GM08714 (cell line): ENCODE results near the gene IGDCC3.
"Not testable (repeated sequence)": the region's sequence is repeated elsewhere in the genome, so short reads cannot be mapped to it uniquely, and the experiment has no call there.

Source experiments
- H3K4me3 ChIP-seq: fragments of 200-500 bp; sonication (Bioruptor generic); 2 replicates; pipeline ENCODE4 v1.5.1; 2014; ENCODE audit warnings: mild to moderate bottlenecking, low read length, inconsistent platforms
- ZNF274 ChIP-seq: IDR thresholded peaks from 2 replicates; pipeline ENCODE4 v1.6.1; 2012; ENCODE audit warnings: mild to moderate bottlenecking, low read depth, low read length

The IGDCC3 gene

DNA sequence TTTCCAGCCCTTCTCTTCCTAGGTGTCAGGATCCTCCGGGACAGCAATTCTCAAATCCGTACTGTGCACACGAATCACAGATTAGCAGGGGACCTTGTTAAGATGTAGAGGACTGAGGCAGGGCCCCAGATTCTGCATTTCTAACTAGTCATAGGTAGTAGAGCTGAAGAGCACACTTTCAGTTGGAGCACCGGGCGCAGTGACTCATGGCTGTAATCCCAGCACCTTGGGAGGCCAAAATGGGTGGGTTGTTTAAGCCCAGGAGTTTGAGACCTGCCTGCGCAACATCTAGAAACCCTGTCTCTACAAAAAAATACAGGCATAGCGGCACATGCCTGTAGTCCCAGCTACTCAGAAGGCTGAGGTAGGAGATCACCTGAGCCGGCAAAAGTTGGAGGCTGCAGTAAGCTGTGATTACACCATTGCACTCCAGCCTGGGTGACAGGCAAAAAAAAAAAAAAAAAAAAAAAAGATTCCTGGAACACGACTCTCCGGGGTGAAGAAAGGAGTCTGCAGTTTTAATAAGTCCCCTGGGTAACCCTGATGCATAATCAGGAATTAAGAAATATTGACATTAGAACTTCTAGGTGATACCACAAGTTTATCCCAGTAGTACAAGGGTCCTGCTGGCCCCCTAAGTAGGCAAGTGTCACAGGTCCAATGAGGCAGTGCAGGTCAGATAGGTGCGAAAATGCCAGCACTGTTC is 21.4 kb upstream of the IGDCC3 start:
- H3K4me3 ChIP-seq: no peak overlapping the region
- TF ChIP-seq ZNF274: no peak

DNA sequence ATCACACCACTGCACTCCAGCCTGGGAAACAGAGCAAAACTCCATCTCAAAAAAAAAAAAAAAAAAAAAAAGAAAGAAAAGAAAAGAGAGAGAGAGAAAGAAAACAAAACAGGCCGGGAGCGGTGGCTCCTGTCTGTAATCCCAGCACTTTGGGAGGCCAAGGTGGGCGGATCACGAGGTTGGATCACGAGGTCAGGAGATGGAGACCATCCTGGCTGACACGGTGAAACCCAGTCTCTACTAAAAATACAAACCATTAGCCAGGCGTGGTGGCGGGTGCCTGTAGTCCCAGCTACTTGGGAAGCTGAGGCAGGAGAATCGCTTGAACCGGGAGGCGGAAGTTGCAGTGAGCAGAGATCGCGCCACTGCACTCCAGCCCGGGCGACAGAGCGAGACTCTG is 20.7 kb upstream of the IGDCC3 start:
- not testable (repeated sequence) for H3K4me3 ChIP-seq

DNA sequence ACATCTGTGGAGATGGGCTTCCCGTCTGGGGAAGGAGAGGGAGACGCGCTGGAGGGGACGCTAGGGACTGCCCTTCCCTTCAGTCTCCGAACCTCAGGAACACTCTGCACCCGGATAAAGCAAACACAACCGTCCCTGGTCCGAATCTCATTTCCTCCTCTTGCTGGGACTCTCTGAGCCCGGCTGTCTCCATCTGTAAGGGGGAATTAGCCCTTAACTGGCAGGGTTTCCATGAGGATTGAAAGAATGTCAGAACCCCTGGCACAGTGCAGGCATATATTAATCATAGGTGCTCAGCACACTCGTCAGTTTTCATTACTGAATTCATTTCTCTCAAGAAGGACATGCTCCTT is 19.1 kb upstream of the IGDCC3 start:
- no peak overlapping the region for H3K4me3 ChIP-seq
- TF ChIP-seq ZNF274: no peak

- no peak overlapping the region for H3K4me3 ChIP-seq
- no peak for TF ChIP-seq ZNF274
Measured at GRCh38 chr15:65396283-65396964, 18.6 kb upstream of the IGDCC3 start.

DNA sequence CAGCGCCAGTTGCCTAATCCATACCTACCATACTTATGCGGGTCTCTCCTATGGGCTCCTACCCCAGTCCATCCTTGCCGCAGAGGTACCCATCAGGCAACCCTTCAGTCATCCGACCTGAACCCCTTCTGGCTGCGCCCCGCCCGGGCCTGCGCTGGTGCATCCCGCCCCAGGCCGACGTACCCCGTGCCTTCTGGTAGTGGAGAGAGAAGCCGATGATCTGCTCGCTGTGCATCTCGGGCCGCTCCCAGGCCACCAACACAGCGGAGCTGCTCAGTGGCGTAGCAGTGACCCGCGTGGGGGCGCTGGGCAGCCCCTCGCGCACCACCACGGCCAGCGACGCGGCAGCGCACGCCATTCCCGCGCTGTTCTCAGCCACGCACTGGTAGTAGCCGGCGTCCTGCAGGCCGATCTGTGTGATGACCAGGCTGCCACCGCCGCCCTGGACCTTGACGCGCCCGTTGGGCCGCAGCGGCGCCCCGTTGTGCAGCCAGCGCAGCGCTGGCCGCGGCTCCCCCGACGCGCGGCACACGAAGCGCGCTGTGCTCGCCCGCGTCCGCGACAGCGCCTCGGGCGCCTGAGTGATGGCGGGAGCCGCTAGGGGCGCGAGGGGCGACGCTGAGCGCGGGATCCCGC is 17.9 kb upstream of the IGDCC3 start:
- no peak overlapping the region for H3K4me3 ChIP-seq
- TF ChIP-seq ZNF274: no peak

DNA sequence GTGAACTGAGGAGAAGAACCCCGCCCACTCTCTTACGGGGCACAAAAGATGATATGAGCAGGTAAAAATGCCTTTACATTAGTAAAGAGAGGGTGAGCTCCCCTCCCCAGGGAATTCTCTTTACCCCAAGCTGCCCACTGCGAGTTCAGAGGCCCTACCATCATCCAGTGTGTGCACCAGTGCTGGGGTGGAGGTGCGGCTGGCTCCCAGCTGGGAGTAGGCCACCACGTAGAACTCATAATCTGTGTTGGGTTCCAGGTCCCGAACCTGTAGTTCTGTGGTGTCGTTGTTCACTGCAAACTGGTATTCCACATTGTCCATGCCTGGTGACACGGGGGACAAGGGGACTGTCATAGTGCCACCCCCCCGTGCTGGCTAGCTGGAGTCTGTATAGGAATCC is 17.1 kb upstream of the IGDCC3 start:
- TF ChIP-seq ZNF274: no peak
- H3K4me3 ChIP-seq: no peak overlapping the region

- H3K4me3 ChIP-seq: no peak overlapping the region
- TF ChIP-seq ZNF274: no peak
Measured at GRCh38 chr15:65394280-65394789, 16.5 kb upstream of the IGDCC3 start.

GRCh38 chr15:65393557-65393956 is 15.8 kb upstream of the IGDCC3 start:
- H3K4me3 ChIP-seq: no peak overlapping the region
- TF ChIP-seq ZNF274: no peak

DNA sequence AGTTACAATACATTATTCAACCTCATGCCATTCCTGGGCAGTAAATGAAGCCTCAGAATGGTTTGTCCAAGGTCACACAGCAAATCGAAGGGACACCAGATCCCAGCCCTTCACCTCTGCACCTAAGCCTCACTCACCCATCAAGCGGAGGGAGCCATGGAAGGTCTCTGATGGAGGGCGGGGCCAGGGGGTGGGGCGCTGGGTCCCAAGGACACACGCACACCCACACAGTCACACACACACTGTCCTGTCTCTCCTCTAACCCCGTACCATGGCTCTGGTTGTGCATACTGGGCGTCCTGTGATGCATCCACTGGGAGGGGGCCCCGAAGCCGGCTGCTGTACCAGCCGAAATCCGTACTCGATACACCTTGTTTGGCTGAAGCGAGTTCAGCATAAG is 15.3 kb upstream of the IGDCC3 start:
- H3K4me3 ChIP-seq: no peak overlapping the region
- no peak for TF ChIP-seq ZNF274

- TF ChIP-seq ZNF274: no peak
- no peak overlapping the region for H3K4me3 ChIP-seq
Measured at GRCh38 chr15:65392368-65392767, 14.6 kb upstream of the IGDCC3 start.

DNA sequence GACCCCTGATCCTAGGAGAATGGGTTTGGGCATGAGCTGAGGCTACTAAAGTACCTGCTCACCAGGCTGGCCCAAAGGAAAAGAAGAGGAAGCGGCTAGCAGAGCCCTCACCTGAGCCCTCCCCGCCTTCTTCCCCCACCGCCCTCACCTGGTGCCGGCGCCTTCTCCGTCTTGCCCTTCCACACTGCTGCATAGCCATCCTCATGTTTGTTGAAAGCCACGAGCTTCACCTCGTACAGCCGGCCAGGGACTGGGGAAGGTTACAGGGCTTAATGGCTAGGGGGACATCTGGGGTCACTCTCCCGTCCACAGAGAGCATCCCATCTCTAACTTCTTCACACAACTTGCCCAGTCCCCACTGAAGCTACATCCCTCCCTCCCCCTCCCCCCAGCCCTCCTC is 13.9 kb upstream of the IGDCC3 start:
- H3K4me3 ChIP-seq: no peak overlapping the region
- no peak for TF ChIP-seq ZNF274

GRCh38 chr15:65390447-65390846 is 12.6 kb upstream of the IGDCC3 start:
- TF ChIP-seq ZNF274: no peak
- H3K4me3 ChIP-seq: no peak overlapping the region

- H3K4me3 ChIP-seq: no peak overlapping the region
- no peak for TF ChIP-seq ZNF274
Measured at GRCh38 chr15:65389226-65389625, 11.4 kb upstream of the IGDCC3 start.

DNA sequence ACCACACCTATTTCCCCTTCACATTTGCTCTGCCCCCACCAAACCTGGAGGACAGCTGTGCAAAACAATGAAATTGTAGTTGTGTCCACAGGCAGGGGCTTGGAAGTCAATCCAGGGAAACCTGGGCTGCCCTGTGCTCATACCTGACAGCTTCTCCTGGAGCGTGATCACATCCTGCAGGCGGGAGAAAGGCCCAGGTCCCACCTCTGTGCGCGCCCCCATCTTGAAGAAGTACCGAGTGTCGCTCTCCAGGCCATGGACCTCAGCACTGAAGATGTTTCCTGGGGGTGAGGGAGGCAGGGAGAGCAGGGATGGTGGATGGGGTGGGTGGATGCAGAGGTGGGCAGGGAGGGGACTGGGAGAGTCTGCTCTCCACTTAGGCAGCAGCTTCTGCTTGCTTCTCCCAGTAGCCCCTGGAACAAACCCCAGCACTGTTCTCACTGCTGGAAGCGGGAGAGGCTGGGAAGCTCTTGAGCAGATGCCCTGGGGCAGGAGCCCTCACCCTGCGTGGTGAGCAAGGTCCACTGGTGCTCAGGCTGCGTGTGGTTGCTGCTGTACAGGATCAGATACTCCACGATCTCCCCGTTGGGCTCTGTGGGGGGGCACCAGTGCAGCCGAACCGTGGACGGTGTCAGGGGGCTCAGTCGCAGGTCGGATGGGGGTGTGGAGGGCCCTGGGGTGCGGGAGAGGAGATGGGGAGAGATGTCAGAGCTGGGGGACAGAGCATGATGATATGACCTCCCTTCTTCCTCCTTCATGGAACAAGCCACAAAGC is 10.7 kb upstream of the IGDCC3 start:
- no peak overlapping the region for H3K4me3 ChIP-seq
- no peak for TF ChIP-seq ZNF274
